SK-N-MC (cell line): Measurements from ENCODE around the gene SF3B6.

Experiments
- DNase-seq: peaks from one replicate; pipeline ENCODE4 v3.0.0-alpha.2; 2011; ENCODE audit warnings: low read depth, low spot score
- H3K27ac ChIP-seq: fragments of 200-600 bp; sonication (generic); 2 replicates; pipeline ENCODE4 v1.5.1; 2016; ENCODE audit warnings: mixed run types
- H3K36me3 ChIP-seq: fragments of 200-600 bp; sonication (generic); 2 replicates; pipeline ENCODE4 v1.6.1; 2017; ENCODE audit warnings: antibody characterized with exemption, low read length, mixed read lengths; ENCODE audit not compliant: insufficient read depth
- H3K4me3 ChIP-seq: fragments of 200-600 bp; sonication (generic); 2 replicates; pipeline ENCODE4 v1.5.1; 2016
- H3K9ac ChIP-seq: fragments of 200-600 bp; sonication (generic); 2 replicates; pipeline ENCODE4 v1.8.0; 2017; ENCODE audit warnings: mixed run types, mixed read lengths; ENCODE audit not compliant: insufficient read length
- H3K9me3 ChIP-seq: fragments of 200-600 bp; sonication (generic); 2 replicates; pipeline ENCODE4 v1.6.1; 2017; ENCODE audit warnings: low read depth, mild to moderate bottlenecking, antibody characterized with exemption, low read length, moderate library complexity, mixed read lengths
- EZH2 ChIP-seq: fragments of 200-600 bp; sonication (generic); IDR thresholded peaks from one replicate; pipeline ENCODE4 v1.6.1; 2017; ENCODE audit warnings: antibody characterized with exemption
- FOXP2 ChIP-seq: optimal IDR thresholded peaks from 2 replicates; pipeline ENCODE3; 2011; ENCODE audit warnings: mild to moderate bottlenecking, moderate library complexity; ENCODE audit not compliant: insufficient read depth; ENCODE audit errors: extremely low read length, control extremely low read depth
- POLR2AphosphoS5 ChIP-seq: IDR thresholded peaks from 2 replicates; pipeline ENCODE4 v1.6.1; 2012; ENCODE audit warnings: mild to moderate bottlenecking, low read depth, low read length, borderline replicate concordance

SF3B6 gene

DNA sequence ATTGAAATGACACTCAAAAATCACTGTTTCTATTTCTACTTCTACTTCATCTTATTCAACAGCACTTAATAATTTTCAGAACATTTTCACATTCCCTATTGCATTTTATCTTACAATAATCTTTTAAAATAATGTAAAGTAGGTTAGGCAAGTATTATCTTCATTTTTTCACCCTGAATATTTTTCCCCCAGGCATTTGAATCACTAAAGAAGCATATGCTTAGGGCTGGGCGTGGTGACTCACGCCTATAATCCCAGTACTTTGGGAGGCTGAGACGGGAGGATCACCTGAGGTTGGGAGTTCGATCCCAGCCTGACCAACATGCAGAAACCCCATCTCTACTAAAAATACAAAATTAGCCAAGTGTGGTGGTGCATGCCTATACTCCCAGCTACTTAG lies 35.6 kb downstream of the SF3B6 start:
- Histone ChIP-seq H3K27ac (no peak overlapping the region), H3K9ac (no peak overlapping the region), H3K4me3 (no peak overlapping the region), H3K9me3 (no peaks in the 10 kb centered on the region), H3K36me3 (peaks cover 40% of the 10 kb centered on the region)
- no peak for DNase-seq
- TF ChIP-seq EZH2 (no peak), POLR2AphosphoS5 (no peak), FOXP2 (no peak)

DNA sequence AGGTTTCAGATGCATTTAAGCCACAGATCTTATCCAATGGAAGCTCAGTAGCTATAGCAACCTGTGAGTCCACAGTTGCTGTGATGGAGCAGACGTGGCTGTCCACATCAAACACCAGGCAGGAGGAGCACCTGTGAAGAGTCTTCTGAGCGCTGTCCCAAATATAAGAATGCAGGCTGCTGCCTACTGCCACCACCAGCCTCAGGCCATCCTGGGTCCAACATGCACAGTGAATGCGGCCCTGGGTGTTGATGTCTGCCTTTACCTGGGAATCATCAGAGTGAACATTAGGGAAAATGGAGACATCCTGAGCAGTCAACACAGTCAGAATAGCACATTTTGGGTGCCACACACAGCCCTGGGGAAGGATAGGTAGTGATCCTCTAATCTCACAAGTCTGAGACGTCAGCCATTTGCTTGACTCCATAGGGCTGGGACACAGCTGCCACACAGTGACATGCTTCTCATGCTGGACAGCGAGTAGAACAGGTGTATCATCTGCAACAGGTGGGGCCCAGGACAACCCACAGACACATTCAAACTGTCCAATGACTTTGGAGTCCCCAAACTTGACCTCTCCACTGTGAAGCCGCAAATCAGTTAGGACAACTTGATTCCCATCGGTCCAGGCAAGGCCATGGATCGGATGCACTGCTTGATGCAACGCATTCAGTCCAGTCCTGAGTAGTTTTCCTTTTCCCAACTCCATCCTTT lies 37.2 kb downstream of the SF3B6 start:
- no peak for TF ChIP-seq EZH2
- TF ChIP-seq POLR2AphosphoS5, result no peak; the same call in 1 of the 2 replicates
- no peak for TF ChIP-seq FOXP2
- no peak for DNase-seq
- Histone ChIP-seq H3K9ac (no peak overlapping the region), H3K27ac (no peak overlapping the region), H3K9me3 (no peaks in the 10 kb centered on the region), H3K36me3 (peaks cover 43% of the 10 kb centered on the region), H3K4me3 (no peak overlapping the region)

DNA sequence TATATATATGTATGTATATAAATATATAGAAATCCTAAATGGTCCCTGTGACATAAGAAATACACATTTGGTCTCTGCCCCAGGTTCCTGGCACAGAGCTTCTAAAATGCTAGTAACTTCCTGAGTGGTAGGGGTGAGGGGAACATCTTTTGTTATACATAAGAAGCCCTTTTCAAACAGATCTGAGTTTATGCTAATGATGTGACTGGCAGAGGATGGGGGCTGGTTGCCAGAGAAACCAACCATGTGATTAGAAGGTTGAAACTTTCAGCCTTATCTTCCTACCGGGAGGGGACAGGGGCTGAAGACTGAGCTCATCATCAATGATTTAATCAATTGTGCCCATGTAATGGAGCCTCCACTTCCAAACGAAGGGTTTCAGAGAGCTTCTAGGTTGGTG lies 49.9 kb downstream of the SF3B6 start:
- DNase-seq, result no peak
- TF ChIP-seq FOXP2 (no peak), EZH2 (no peak), POLR2AphosphoS5 (no peak)
- no peaks in the 10 kb centered on the region for H3K9me3 ChIP-seq
- no peak overlapping the region for H3K9ac ChIP-seq
- peaks cover 32% of the 10 kb centered on the region for H3K36me3 ChIP-seq
- no peak overlapping the region for H3K4me3 ChIP-seq
- H3K27ac ChIP-seq, result no peak overlapping the region

DNA sequence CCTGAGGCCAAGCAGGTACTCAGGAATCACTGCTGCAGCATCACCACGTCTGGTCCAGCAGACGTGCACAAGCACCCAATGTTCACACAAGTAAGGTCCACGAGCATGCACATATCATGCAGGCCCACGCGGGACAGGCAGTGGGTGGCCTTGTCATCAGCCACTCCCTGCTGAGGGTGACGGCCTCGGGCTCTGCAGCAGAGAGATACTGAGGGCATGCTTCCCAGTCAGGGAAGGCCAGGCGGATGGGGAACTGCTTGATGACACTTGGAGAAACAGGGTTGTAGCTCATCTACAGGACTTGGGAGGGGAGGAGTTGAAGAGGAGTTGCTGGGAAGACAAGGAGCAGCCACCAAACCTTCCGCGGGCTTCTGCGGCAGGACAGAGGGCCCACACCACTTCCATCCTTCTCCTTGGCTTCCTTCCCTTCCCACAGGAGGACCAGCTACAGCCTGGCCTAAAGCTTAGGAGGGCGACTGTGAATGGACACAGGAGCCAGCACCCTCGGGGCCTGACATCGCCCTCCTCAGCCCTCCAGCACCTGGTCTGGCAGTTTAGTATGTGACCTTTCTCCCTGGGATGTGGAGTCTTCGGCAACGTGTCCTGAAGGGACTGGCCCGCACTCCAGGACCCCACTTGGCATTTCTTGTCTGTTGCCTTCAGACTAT lies 51.0 kb downstream of the SF3B6 start:
- no peak overlapping the region for H3K4me3 ChIP-seq
- no peak overlapping the region for H3K9ac ChIP-seq
- H3K36me3 ChIP-seq, result peaks cover 21% of the 10 kb centered on the region
- no peak for DNase-seq
- TF ChIP-seq POLR2AphosphoS5 (no peak), FOXP2 (no peak), EZH2 (no peak)
- no peaks in the 10 kb centered on the region for H3K9me3 ChIP-seq
- H3K27ac ChIP-seq, result no peak overlapping the region

DNA sequence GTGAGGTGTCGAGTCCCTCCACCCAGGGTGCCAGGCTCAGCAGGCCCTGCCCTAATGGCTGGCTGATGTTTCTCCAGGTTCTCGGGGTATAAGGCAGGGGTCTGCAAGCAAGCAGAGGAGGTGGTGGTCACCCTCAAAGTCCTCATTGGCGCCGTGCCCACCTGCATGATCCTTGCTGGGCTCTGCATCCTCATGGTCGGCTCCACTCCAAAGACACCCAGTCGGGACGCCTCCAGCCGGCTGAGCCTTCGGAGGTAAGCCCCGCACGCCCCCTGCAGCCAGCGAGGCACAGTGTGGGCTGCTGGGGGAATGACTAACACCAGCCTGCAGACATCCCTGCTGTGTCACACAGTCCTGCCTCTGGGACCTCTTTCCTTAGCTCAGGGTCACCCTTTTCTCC lies 52.1 kb downstream of the SF3B6 start:
- TF ChIP-seq POLR2AphosphoS5 (no peak), FOXP2 (no peak), EZH2 (no peak)
- no peak for DNase-seq

DNA sequence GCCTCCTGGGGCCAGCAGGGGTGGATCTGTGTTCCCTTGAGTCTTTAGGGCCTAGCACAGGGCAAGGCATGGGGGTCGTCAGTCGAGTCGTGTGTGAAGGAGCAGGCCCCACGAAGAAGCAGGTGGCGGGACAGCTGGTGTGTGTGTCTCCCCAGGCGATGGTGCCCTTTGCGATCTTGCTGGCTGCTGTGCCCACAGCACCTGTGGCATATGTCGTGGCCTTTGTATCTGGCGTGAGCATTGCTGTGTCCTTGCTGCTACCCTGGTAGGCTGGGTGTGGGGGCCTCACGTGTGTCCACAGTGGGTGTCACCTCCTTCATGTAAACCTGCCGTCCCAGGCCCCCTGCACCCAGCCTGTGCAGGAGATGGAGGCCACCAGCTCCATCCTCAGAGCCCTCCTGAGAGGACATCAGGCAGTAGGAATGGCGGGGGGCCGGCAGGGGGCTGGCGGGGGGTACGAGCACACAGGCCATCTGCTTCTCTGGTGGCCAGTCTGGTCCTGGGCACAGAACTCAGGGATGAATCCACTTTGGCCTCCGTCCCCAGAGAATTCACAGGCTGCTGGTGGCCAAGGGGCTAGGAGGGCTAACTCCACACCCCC lies 53.1 kb downstream of the SF3B6 start:
- peaks cover 6% of the 10 kb centered on the region; the same call in 1 of the 2 replicates for H3K36me3 ChIP-seq
- H3K9me3 ChIP-seq, result no peaks in the 10 kb centered on the region
- no peak overlapping the region for H3K27ac ChIP-seq
- H3K9ac ChIP-seq, result no peak overlapping the region
- H3K4me3 ChIP-seq, result no peak overlapping the region
- DNase-seq, result no peak
- no peak for TF ChIP-seq POLR2AphosphoS5
- no peak for TF ChIP-seq FOXP2
- no peak for TF ChIP-seq EZH2

More for the DNA sequence above, 52.1 kb downstream of the SF3B6 start:
- H3K9me3 ChIP-seq, result no peaks in the 10 kb centered on the region
- no peak overlapping the region for H3K9ac ChIP-seq
- peaks cover 10% of the 10 kb centered on the region for H3K36me3 ChIP-seq
- no peak overlapping the region for H3K4me3 ChIP-seq
- no peak overlapping the region for H3K27ac ChIP-seq

DNA sequence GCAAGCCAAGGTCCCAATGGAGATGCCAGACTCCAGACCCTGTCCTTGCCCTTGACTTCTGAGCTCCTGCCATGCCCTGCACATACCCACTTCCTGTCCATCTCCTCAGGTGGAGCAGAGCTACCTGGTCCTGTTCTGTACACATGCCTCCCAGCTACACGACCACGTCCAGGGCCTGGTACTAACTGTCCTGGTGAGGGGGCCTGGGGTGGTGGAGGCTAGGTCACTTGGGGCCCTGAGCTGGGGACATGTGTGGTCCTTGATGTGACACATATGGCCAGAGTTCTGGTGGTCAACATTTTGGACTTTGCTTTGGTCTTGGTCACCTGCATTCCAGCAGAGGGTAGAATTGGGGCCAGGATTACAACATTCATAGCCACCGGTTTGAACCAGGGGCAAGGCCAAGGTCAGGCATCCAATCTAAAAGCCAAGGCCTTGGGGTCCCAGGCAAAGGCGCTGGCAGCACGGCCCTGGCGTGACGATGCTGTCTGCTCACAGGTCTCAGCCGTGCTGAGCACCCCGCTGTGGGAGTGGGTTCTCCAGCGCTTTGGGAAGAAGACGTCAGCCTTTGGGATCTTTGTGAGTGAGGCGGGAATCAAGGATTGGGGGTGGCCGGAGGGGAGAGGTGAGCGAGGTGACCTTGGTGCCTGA lies 53.7 kb downstream of the SF3B6 start:
- Histone ChIP-seq H3K36me3 (peaks cover 6% of the 10 kb centered on the region; the same call in 1 of the 2 replicates), H3K9ac (no peak overlapping the region), H3K27ac (no peak overlapping the region), H3K4me3 (no peak overlapping the region), H3K9me3 (no peaks in the 10 kb centered on the region)
- DNase-seq, result no peak
- TF ChIP-seq EZH2 (no peak), FOXP2 (no peak), POLR2AphosphoS5 (no peak)

DNA sequence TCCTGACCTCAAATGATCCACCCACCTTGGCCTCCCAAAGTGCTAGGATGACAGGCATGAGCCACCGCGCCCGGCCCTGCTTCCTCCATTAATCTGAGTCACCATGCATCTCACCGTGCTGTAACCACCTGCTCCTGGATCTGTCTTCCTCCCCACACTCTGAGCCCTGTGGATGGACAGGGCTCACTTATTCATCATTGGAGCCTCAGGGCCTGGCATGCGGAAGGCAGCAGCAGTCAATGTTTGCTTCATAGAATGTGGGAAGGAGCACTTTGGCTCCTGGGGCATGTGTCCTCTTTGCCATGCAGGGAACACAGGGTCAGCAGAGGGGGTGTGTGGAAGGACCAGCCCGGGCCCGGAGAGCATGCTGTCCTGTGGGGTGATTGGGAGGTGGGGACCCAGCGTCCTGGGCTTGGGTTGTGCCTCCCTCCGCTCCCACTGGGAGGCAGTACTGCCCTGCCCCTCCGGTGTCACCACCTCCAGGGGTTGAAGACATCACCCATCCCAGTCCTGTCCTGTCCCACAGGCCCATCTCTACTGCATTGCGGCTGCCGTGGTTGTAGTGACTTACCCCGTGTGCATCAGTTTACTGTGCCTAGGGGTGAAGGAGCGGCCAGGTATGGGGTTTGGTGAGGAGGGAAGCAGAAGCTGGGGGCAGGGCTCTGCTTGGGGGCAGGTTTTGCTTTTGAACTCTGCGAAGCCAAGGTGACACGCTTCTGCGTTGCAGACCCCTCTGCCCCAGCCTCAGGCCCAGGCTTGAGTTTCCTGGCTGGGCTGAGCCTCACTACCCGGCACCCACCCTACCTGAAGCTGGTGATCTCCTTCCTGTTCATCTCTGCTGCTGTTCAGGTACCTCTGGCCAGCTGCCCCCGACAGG lies 54.8 kb downstream of the SF3B6 start:
- Histone ChIP-seq H3K27ac (no peak overlapping the region), H3K4me3 (no peak overlapping the region), H3K9ac (no peak overlapping the region), H3K36me3 (peaks cover 2% of the 10 kb centered on the region; the same call in 1 of the 2 replicates), H3K9me3 (no peaks in the 10 kb centered on the region)
- TF ChIP-seq EZH2, result no peak
- TF ChIP-seq FOXP2, result no peak
- TF ChIP-seq POLR2AphosphoS5, result no peak
- DNase-seq, result no peak
